ENCODE results near the gene ZBTB20. TPM values are rescaled to one million over a fixed set of nuclear protein-coding genes. Genes with fewer than 3 reads are reported as not detected.

The ZBTB20 gene
- total RNA-seq, 2 donors from 2014 or later = 19.8 to 23.1 TPM

- DNase-seq (no peak), ATAC-seq (replicated peaks in 1 of 2) (no peak)
- Mint-ChIP-seq H3K4me1 (ENCODE audit: low read depth) (no peaks in the 10 kb centered on the region), H3K27me3 (ENCODE audit: low read depth) (no peaks in the 10 kb centered on the region), H3K4me3 (no peak overlapping the region), H3K36me3 (ENCODE audit: insufficient read depth in 2 of 2) (no peaks in the 10 kb centered on the region), H3K27ac (no peak overlapping the region), H3K9me3 (no peaks in the 10 kb centered on the region)
Observed at GRCh38 chr3:114405202-114405990, 741.7 kb downstream of the ZBTB20 start.

- no peak overlapping the region for H3K4me3 Mint-ChIP-seq
- H3K27ac Mint-ChIP-seq = no peak overlapping the region
- no peak for DNase-seq
- ATAC-seq (replicated peaks in 1 of 2) = no peak
- H3K27me3 Mint-ChIP-seq (ENCODE audit: low read depth) = no peaks in the 10 kb centered on the region
- no peaks in the 10 kb centered on the region for H3K36me3 Mint-ChIP-seq (ENCODE audit: insufficient read depth in 2 of 2)
- no peaks in the 10 kb centered on the region for H3K4me1 Mint-ChIP-seq (ENCODE audit: low read depth)
- no peaks in the 10 kb centered on the region for H3K9me3 Mint-ChIP-seq
Observed at GRCh38 chr3:114404590-114404989, 742.5 kb downstream of the ZBTB20 start.

- Mint-ChIP-seq H3K36me3 (ENCODE audit: insufficient read depth in 2 of 2) (no peaks in the 10 kb centered on the region), H3K4me3 (no peak overlapping the region), H3K27me3 (ENCODE audit: low read depth) (no peaks in the 10 kb centered on the region), H3K27ac (no peak overlapping the region), H3K4me1 (ENCODE audit: low read depth) (no peaks in the 10 kb centered on the region), H3K9me3 (no peaks in the 10 kb centered on the region)
- ATAC-seq (replicated peaks in 1 of 2) (no peak), DNase-seq (no peak)
Observed at GRCh38 chr3:114402838-114403237, 744.2 kb downstream of the ZBTB20 start.

- H3K4me1 Mint-ChIP-seq (ENCODE audit: low read depth) = no peaks in the 10 kb centered on the region
- H3K27ac Mint-ChIP-seq = no peak overlapping the region
- ATAC-seq (replicated peaks in 1 of 2) (no peak), DNase-seq (no peak)
- H3K9me3 Mint-ChIP-seq = no peaks in the 10 kb centered on the region
- H3K27me3 Mint-ChIP-seq (ENCODE audit: low read depth) = no peaks in the 10 kb centered on the region
- no peak overlapping the region for H3K4me3 Mint-ChIP-seq
- H3K36me3 Mint-ChIP-seq (ENCODE audit: insufficient read depth in 2 of 2) = no peaks in the 10 kb centered on the region
Observed at GRCh38 chr3:114401346-114401745, 745.7 kb downstream of the ZBTB20 start.

- H3K27ac Mint-ChIP-seq = no peak overlapping the region
- DNase-seq = no peak
- no peaks in the 10 kb centered on the region for H3K9me3 Mint-ChIP-seq
- no peaks in the 10 kb centered on the region for H3K36me3 Mint-ChIP-seq (ENCODE audit: insufficient read depth in 2 of 2)
- no peak for ATAC-seq (replicated peaks in 1 of 2)
- no peaks in the 10 kb centered on the region for H3K4me1 Mint-ChIP-seq (ENCODE audit: low read depth)
- H3K27me3 Mint-ChIP-seq (ENCODE audit: low read depth) = no peaks in the 10 kb centered on the region
- no peak overlapping the region for H3K4me3 Mint-ChIP-seq
Observed at GRCh38 chr3:114400371-114400770, 746.7 kb downstream of the ZBTB20 start.

- Mint-ChIP-seq H3K27me3 (ENCODE audit: low read depth) (no peaks in the 10 kb centered on the region), H3K36me3 (ENCODE audit: insufficient read depth in 2 of 2) (no peaks in the 10 kb centered on the region), H3K4me1 (ENCODE audit: low read depth) (peaks cover 5% of the 10 kb centered on the region), H3K27ac (no peak overlapping the region), H3K9me3 (no peaks in the 10 kb centered on the region), H3K4me3 (no peak overlapping the region)
- DNase-seq (no peak), ATAC-seq (replicated peaks in 1 of 2) (no peak)
Observed at GRCh38 chr3:114394551-114394950, 752.5 kb downstream of the ZBTB20 start.

GRCh38 chr3:114393367-114394072 lies 753.6 kb downstream of the ZBTB20 start:
- H3K9me3 Mint-ChIP-seq = no peaks in the 10 kb centered on the region
- H3K27ac Mint-ChIP-seq = no peak overlapping the region
- DNase-seq = no peak
- peak in 1 of 2 donors; percentile 63 for ATAC-seq (replicated peaks in 1 of 2)
- H3K27me3 Mint-ChIP-seq (ENCODE audit: low read depth) = no peaks in the 10 kb centered on the region
- peaks cover 12% of the 10 kb centered on the region for H3K4me1 Mint-ChIP-seq (ENCODE audit: low read depth)
- peak overlapping the region in 1 of 2 donors; percentile 10 for H3K4me3 Mint-ChIP-seq
- no peaks in the 10 kb centered on the region for H3K36me3 Mint-ChIP-seq (ENCODE audit: insufficient read depth in 2 of 2)

GRCh38 chr3:114392831-114393230 lies 754.3 kb downstream of the ZBTB20 start:
- peaks cover 0 to 2% of the 10 kb centered on the region in 2 donors for H3K36me3 Mint-ChIP-seq (ENCODE audit: insufficient read depth in 2 of 2)
- no peaks in the 10 kb centered on the region for H3K27me3 Mint-ChIP-seq (ENCODE audit: low read depth)
- H3K4me1 Mint-ChIP-seq (ENCODE audit: low read depth) = peaks cover 12% of the 10 kb centered on the region
- H3K27ac Mint-ChIP-seq = no peak overlapping the region
- DNase-seq = no peak
- no peak overlapping the region for H3K4me3 Mint-ChIP-seq
- no peak for ATAC-seq (replicated peaks in 1 of 2)
- H3K9me3 Mint-ChIP-seq = no peaks in the 10 kb centered on the region

- Mint-ChIP-seq H3K4me1 (ENCODE audit: low read depth) (peaks cover 12% of the 10 kb centered on the region), H3K36me3 (ENCODE audit: insufficient read depth in 2 of 2) (peaks cover 0 to 2% of the 10 kb centered on the region in 2 donors), H3K9me3 (no peaks in the 10 kb centered on the region), H3K27ac (no peak overlapping the region), H3K27me3 (ENCODE audit: low read depth) (no peaks in the 10 kb centered on the region), H3K4me3 (no peak overlapping the region)
- DNase-seq = peak in 1 of 2 donors; percentile 24
- ATAC-seq (replicated peaks in 1 of 2) = peak in 1 of 2 donors; percentile 63
Observed at GRCh38 chr3:114389156-114389555, 757.9 kb downstream of the ZBTB20 start.

- peak overlapping the region; percentile 65 to 78 for H3K4me3 Mint-ChIP-seq
Observed at GRCh38 chr3:114384558-114384903, 762.6 kb downstream of the ZBTB20 start.

GRCh38 chr3:114383875-114384557 lies 763.1 kb downstream of the ZBTB20 start:
- peak; percentile 80 to 94 for ATAC-seq (replicated peaks in 1 of 2)
- H3K36me3 Mint-ChIP-seq (ENCODE audit: insufficient read depth in 2 of 2) = peaks cover 0 to 2% of the 10 kb centered on the region in 2 donors
- no peaks in the 10 kb centered on the region for H3K27me3 Mint-ChIP-seq (ENCODE audit: low read depth)
- DNase-seq = peak; percentile 74 to 75
- peaks cover 4% of the 10 kb centered on the region for H3K4me1 Mint-ChIP-seq (ENCODE audit: low read depth)
- no peak overlapping the region for H3K27ac Mint-ChIP-seq
- peak overlapping the region; percentile 65 to 78 for H3K4me3 Mint-ChIP-seq
- H3K9me3 Mint-ChIP-seq = no peaks in the 10 kb centered on the region

More at GRCh38 chr3:114384558-114384903, 762.6 kb downstream of the ZBTB20 start:
- Mint-ChIP-seq H3K27me3 (ENCODE audit: low read depth) (no peaks in the 10 kb centered on the region), H3K4me1 (ENCODE audit: low read depth) (peaks cover 7% of the 10 kb centered on the region), H3K36me3 (ENCODE audit: insufficient read depth in 2 of 2) (peaks cover 0 to 2% of the 10 kb centered on the region in 2 donors), H3K27ac (no peak overlapping the region), H3K9me3 (no peaks in the 10 kb centered on the region)
- DNase-seq = no peak
- no peak for ATAC-seq (replicated peaks in 1 of 2)

- ATAC-seq (replicated peaks in 1 of 2) (no peak), DNase-seq (no peak)
- Mint-ChIP-seq H3K4me3 (no peak overlapping the region), H3K36me3 (ENCODE audit: insufficient read depth in 2 of 2) (peaks cover 0 to 2% of the 10 kb centered on the region in 2 donors), H3K27me3 (ENCODE audit: low read depth) (no peaks in the 10 kb centered on the region), H3K4me1 (ENCODE audit: low read depth) (no peaks in the 10 kb centered on the region), H3K27ac (no peak overlapping the region), H3K9me3 (no peaks in the 10 kb centered on the region)
Observed at GRCh38 chr3:114380233-114380651, 766.8 kb downstream of the ZBTB20 start.

GRCh38 chr3:114379266-114379665 lies 767.8 kb downstream of the ZBTB20 start:
- Mint-ChIP-seq H3K9me3 (no peaks in the 10 kb centered on the region), H3K27ac (no peak overlapping the region), H3K36me3 (ENCODE audit: insufficient read depth in 2 of 2) (peaks cover 0 to 2% of the 10 kb centered on the region in 2 donors), H3K4me1 (ENCODE audit: low read depth) (no peaks in the 10 kb centered on the region), H3K27me3 (ENCODE audit: low read depth) (no peaks in the 10 kb centered on the region), H3K4me3 (no peak overlapping the region)
- no peak for DNase-seq
- ATAC-seq (replicated peaks in 1 of 2) = no peak

Measured in activated T-cell treated with anti-CD3 and anti-CD28 coated beads, Interleukin-2, amount 50 U/mL, for 72 hours (primary cell).